ENCODE measurements around the gene NINJ2.

Gene NINJ2

DNA sequence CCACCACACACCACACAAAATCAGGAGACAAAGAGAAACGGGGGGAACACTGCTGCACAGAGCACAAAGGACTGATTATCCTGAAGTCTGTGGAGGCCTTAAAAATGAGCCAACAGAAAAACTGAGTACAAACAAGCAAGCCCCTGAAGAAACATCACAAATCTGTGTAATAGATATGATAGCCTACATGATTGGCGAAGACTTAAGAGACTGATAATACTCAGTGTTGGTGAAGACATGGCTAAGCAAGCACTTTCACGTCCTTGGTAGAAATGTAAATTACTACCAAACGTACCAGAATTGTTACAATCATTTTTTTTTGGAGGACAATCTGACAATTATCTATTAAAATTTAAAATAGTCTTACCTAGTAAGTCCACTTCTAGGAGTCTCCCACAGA lies 74.6 kb downstream of the NINJ2 start:
- Histone ChIP-seq H4K20me1 (ENCODE audit: insufficient read depth, low read length, poor library complexity, severe bottlenecking) (no peaks in the 10 kb centered on the region), H3K4me2 (ENCODE audit: low read depth, low read length, poor library complexity, severe bottlenecking) (no peak overlapping the region), H3K9me2 (replicated peaks; ENCODE audit: low read depth, low read length) (no peaks in the 10 kb centered on the region), H3K4me3 (ENCODE audit: low read length, poor library complexity, severe bottlenecking) (no peak overlapping the region), H3K36me3 (ENCODE audit: insufficient read depth, low read length) (no peaks in the 10 kb centered on the region), H3K4me1 (ENCODE audit: insufficient read depth, low read length, poor library complexity, severe bottlenecking) (peaks cover 44% of the 10 kb centered on the region), H3K9ac (ENCODE audit: low read depth, low read length, poor library complexity, severe bottlenecking) (no peak overlapping the region), H3F3A (ENCODE audit: low read depth) (0 out of 2 replicates have a peak, but pooled peaks cover 1% of the 10 kb centered on the region), H2AFZ (ENCODE audit: low read length) (no peak overlapping the region), H3K9me3 (ENCODE audit: insufficient read depth, low read depth, low read length) (peaks cover 5% of the 10 kb centered on the region; the same call in 1 of the 2 replicates), H3K79me2 (ENCODE audit: insufficient read depth, low read length) (no peaks in the 10 kb centered on the region; the same call in 1 of the 2 replicates), H3K27me3 (ENCODE audit: insufficient read depth, low read length, poor library complexity, severe bottlenecking) (no peaks in the 10 kb centered on the region)
- TF ChIP-seq EZH2phosphoT487 (IDR thresholded peaks at IDR 0.05; ENCODE audit: borderline replicate concordance), result no peak
- TF ChIP-seq, protein P1, sequence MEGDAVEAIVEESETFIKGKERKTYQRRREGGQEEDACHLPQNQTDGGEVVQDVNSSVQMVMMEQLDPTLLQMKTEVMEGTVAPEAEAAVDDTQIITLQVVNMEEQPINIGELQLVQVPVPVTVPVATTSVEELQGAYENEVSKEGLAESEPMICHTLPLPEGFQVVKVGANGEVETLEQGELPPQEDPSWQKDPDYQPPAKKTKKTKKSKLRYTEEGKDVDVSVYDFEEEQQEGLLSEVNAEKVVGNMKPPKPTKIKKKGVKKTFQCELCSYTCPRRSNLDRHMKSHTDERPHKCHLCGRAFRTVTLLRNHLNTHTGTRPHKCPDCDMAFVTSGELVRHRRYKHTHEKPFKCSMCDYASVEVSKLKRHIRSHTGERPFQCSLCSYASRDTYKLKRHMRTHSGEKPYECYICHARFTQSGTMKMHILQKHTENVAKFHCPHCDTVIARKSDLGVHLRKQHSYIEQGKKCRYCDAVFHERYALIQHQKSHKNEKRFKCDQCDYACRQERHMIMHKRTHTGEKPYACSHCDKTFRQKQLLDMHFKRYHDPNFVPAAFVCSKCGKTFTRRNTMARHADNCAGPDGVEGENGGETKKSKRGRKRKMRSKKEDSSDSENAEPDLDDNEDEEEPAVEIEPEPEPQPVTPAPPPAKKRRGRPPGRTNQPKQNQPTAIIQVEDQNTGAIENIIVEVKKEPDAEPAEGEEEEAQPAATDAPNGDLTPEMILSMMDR (conservative IDR thresholded peaks at IDR 0.05; ENCODE audit: low read length), result no peak

GRCh38 chr12:588024-588322 lies 75.3 kb downstream of the NINJ2 start:
- Histone ChIP-seq H3F3A (ENCODE audit: low read depth) (0 out of 2 replicates have a peak, but pooled peaks cover 3% of the 10 kb centered on the region), H3K4me1 (ENCODE audit: insufficient read depth, low read length, poor library complexity, severe bottlenecking) (peaks cover 37% of the 10 kb centered on the region)

GRCh38 chr12:587132-588023 lies 75.9 kb downstream of the NINJ2 start:
- TF ChIP-seq, protein P1 (conservative IDR thresholded peaks at IDR 0.05; ENCODE audit: low read length), result no peak
- no peak for TF ChIP-seq EZH2phosphoT487 (IDR thresholded peaks at IDR 0.05; ENCODE audit: borderline replicate concordance)
- H3K9ac ChIP-seq (ENCODE audit: low read depth, low read length, poor library complexity, severe bottlenecking), result no peak overlapping the region
- H3K36me3 ChIP-seq (ENCODE audit: insufficient read depth, low read length), result no peaks in the 10 kb centered on the region

More at GRCh38 chr12:588024-588322, 75.3 kb downstream of the NINJ2 start:
- no peaks in the 10 kb centered on the region; the same call in 1 of the 2 replicates for H3K79me2 ChIP-seq (ENCODE audit: insufficient read depth, low read length)
- H3K4me2 ChIP-seq (ENCODE audit: low read depth, low read length, poor library complexity, severe bottlenecking), result no peak overlapping the region
- H3K9me3 ChIP-seq (ENCODE audit: insufficient read depth, low read depth, low read length), result peaks cover 5% of the 10 kb centered on the region; the same call in 1 of the 2 replicates
- H4K20me1 ChIP-seq (ENCODE audit: insufficient read depth, low read length, poor library complexity, severe bottlenecking), result no peaks in the 10 kb centered on the region
- no peak overlapping the region for H3K9ac ChIP-seq (ENCODE audit: low read depth, low read length, poor library complexity, severe bottlenecking)
- no peaks in the 10 kb centered on the region for H3K36me3 ChIP-seq (ENCODE audit: insufficient read depth, low read length)
- no peaks in the 10 kb centered on the region for H3K27me3 ChIP-seq (ENCODE audit: insufficient read depth, low read length, poor library complexity, severe bottlenecking)
- no peak overlapping the region for H3K4me3 ChIP-seq (ENCODE audit: low read length, poor library complexity, severe bottlenecking)
- H2AFZ ChIP-seq (ENCODE audit: low read length), result no peak overlapping the region
- TF ChIP-seq, protein P1 (conservative IDR thresholded peaks at IDR 0.05; ENCODE audit: low read length), result no peak
- no peak for TF ChIP-seq EZH2phosphoT487 (IDR thresholded peaks at IDR 0.05; ENCODE audit: borderline replicate concordance)
- no peaks in the 10 kb centered on the region for H3K9me2 ChIP-seq (replicated peaks; ENCODE audit: low read depth, low read length)

More at GRCh38 chr12:587132-588023, 75.9 kb downstream of the NINJ2 start:
- peaks cover 33% of the 10 kb centered on the region for H3K4me1 ChIP-seq (ENCODE audit: insufficient read depth, low read length, poor library complexity, severe bottlenecking)
- H3K9me2 ChIP-seq (replicated peaks; ENCODE audit: low read depth, low read length), result no peaks in the 10 kb centered on the region
- no peaks in the 10 kb centered on the region for H4K20me1 ChIP-seq (ENCODE audit: insufficient read depth, low read length, poor library complexity, severe bottlenecking)
- H3K79me2 ChIP-seq (ENCODE audit: insufficient read depth, low read length), result no peaks in the 10 kb centered on the region; the same call in 1 of the 2 replicates
- no peak overlapping the region for H2AFZ ChIP-seq (ENCODE audit: low read length)
- 0 out of 2 replicates have a peak, but pooled peaks cover 3% of the 10 kb centered on the region for H3F3A ChIP-seq (ENCODE audit: low read depth)
- no peak overlapping the region for H3K4me3 ChIP-seq (ENCODE audit: low read length, poor library complexity, severe bottlenecking)
- peaks cover 5% of the 10 kb centered on the region; the same call in 1 of the 2 replicates for H3K9me3 ChIP-seq (ENCODE audit: insufficient read depth, low read depth, low read length)
- no peaks in the 10 kb centered on the region for H3K27me3 ChIP-seq (ENCODE audit: insufficient read depth, low read length, poor library complexity, severe bottlenecking)
- H3K4me2 ChIP-seq (ENCODE audit: low read depth, low read length, poor library complexity, severe bottlenecking), result no peak overlapping the region
